Immature natural killer cell (primary cell): Measurements from ENCODE around the gene TMLHE. TPM values are rescaled to one million over a fixed set of nuclear protein-coding genes. Genes with fewer than 3 reads are reported as not detected.
"Not testable (repeated sequence)": the region's sequence is repeated elsewhere in the genome, so short reads cannot be mapped to it uniquely, and the experiment has no call there.

Source experiments
- DNase-seq, 3 donors: peaks; one replicate each; pipeline ENCODE4 v3.0.0; 2022; ENCODE audit warnings: mixed read lengths in 1 of 3
- H3K27ac Mint-ChIP-seq, 6 donors: one replicate each; pipeline ENCODE4 v1.8.0; 2020; ENCODE audit warnings: mixed read lengths in 6 of 6, mild to moderate bottlenecking in 5 of 6, inconsistent platforms in 4 of 6, moderate library complexity in 3 of 6
- H3K27me3 Mint-ChIP-seq, 3 donors: one replicate each; pipeline ENCODE4 v1.8.0; 2020 to 2021; ENCODE audit warnings: low read depth in 3 of 3, mild to moderate bottlenecking in 3 of 3, mixed read lengths in 3 of 3, moderate library complexity in 3 of 3, inconsistent platforms in 1 of 3
- H3K36me3 Mint-ChIP-seq, 3 donors: one replicate each; pipeline ENCODE4 v1.8.0; 2020; ENCODE audit warnings: mixed read lengths in 3 of 3, inconsistent platforms in 2 of 3, mild to moderate bottlenecking in 2 of 3
- H3K4me1 Mint-ChIP-seq, 2 donors: one replicate each; pipeline ENCODE4 v1.8.0; 2020; ENCODE audit warnings: inconsistent platforms in 2 of 2, mild to moderate bottlenecking in 2 of 2, mixed read lengths in 2 of 2, moderate library complexity in 1 of 2
- H3K4me3 Mint-ChIP-seq, 5 donors: one replicate each; pipeline ENCODE4 v1.8.0; 2020; ENCODE audit warnings: mild to moderate bottlenecking in 5 of 5, mixed read lengths in 5 of 5, inconsistent platforms in 3 of 5, moderate library complexity in 3 of 5
- H3K9me3 Mint-ChIP-seq, 6 donors: one replicate each; pipeline ENCODE4 v1.8.0; 2020; ENCODE audit warnings: mild to moderate bottlenecking in 6 of 6, mixed read lengths in 6 of 6, inconsistent platforms in 4 of 6, moderate library complexity in 3 of 6
- polyA plus RNA-seq, 3 donors: library from polyadenylated mRNA; unstranded; fragments of 300-500 nt; fragmentation: Illumina TruSeq; gene quantifications; one replicate each; pipeline ENCODE4 v1.2.3, GENCODE V29; 2021

TMLHE gene
- polyA plus RNA-seq: 10 to 100 TPM; 15.1 to 22.0 (median 17.2) TPM

DNA sequence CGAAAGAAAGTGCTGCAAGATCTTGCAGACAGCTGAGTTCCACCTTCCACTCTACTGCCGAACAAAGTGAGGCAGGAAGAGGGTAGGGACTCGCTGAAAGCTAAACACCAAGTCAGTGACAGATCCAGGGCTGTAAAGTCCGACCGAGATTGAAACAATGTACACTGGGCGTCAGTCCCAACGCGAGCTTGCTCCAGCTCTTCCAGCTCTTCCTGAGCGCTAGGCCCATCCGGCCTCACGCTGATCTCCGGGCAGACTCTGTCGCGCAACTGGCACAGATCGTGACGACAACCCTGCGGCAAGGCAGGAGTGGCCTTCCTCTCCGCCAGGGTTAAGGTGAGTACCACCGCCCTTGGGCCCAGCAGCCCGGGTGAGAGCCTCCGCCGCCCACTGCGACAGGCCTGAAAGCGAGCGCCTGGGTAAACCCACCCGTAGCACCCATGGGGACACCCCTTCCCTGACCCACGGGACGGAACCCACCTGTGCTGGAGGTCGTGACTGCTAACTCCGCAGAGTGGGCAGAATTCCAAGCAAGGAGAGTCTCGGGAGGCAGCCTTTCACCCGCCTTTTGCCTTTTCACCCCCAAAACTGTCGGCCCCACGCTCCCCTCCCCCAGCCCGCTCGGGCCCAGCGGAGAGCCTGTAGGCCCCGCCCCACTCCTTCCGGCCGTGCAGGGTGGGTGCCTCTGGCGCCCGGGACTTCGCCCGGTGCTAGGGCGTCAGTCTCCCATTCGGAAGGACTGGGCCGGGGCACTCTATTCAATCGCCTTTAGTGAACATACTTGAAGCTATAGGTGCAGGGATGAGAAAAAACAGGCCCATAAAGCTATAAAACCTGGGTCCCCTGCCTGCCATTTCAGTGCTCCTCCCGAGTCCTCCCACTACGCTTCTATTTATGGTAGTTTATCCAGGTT is at the start of gene TMLHE, which contains the start of gene SPRY3:
TMLHE (minus strand) TSS at position 641 of the 913 bp plus-strand sequence. CDS start 67,676 bp downstream, outside the sequence.
SPRY3 (plus strand) TSS at position 275 of the 913 bp plus-strand sequence.
- peak; percentile 51 to 62 (median 57) for DNase-seq
- Mint-ChIP-seq H3K27me3 (peaks cover 0 to 5% (median 2%) of the 10 kb centered on the region in 3 donors), H3K4me3 (peak within 1 kb of the TSS; percentile 93 to 96 (median 93)), H3K9me3 (peaks cover 0 to under 1% (median 0%) of the 10 kb centered on the region in 6 donors), H3K4me1 (peaks cover 20 to 32% of the 10 kb centered on the region in 2 donors), H3K27ac (peak within 1 kb of the TSS; percentile 91 to 96 (median 94)), H3K36me3 (no peaks in the 10 kb centered on the region)

DNA sequence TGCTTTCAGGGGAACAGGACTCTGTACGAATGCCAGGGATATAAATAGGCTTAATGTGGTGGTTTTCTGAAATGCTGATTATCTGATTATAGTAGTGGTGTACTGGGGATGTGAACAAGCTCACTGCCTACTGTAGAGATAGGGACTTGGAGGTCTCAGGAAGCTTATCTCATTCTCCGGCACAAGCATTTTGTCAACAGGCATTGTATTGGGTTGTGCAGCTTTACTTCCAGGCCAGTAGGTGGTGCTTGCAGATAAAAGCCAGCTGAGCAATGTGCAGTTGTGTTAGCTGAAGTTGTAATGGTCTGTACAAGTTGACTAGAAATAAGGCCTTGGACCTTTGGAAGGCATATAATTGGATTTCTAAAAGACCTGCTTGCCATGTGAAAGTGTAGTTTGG is 49.5 kb upstream of the TMLHE start:
- no peak overlapping the region for H3K27ac Mint-ChIP-seq
- H3K9me3 Mint-ChIP-seq: peaks cover 7 to 38% (median 18%) of the 10 kb centered on the region in 6 donors
- DNase-seq: no peak
- peaks cover 0 to 3% (median 1%) of the 10 kb centered on the region in 3 donors for H3K27me3 Mint-ChIP-seq
- H3K36me3 Mint-ChIP-seq: peaks cover 0 to 11% (median 0%) of the 10 kb centered on the region in 3 donors
- H3K4me3 Mint-ChIP-seq: no peak overlapping the region
- H3K4me1 Mint-ChIP-seq: no peaks in the 10 kb centered on the region

GRCh38 chrX:155645180-155645579 is 32.4 kb upstream of the TMLHE start:
- no peak for DNase-seq
- peaks cover 5 to 18% (median 6%) of the 10 kb centered on the region in 3 donors for H3K27me3 Mint-ChIP-seq
- H3K9me3 Mint-ChIP-seq: peaks cover 0 to 4% (median 0%) of the 10 kb centered on the region in 6 donors
- H3K36me3 Mint-ChIP-seq: no peaks in the 10 kb centered on the region
- H3K4me1 Mint-ChIP-seq: peaks cover 5 to 7% of the 10 kb centered on the region in 2 donors
- no peak overlapping the region for H3K27ac Mint-ChIP-seq
- no peak overlapping the region for H3K4me3 Mint-ChIP-seq

DNA sequence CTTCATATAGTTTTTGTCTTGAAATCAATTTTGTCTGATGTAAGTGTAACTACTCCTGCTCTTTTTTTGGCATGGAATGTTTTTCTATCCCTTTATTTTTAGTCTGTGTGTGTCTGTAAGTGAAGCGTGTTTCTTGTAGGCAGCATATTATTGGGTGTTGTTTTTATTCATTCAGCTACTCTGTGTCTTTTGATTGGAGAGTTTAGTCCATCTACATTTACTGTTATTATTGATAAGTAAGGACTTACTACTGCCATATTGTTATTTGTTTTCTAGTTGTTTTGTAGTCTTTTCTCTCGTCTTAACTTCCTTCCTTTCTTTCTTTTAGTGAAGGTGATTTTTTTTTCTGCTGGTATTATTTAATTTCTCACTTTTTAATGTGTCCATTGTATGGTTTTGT is 30.5 kb upstream of the TMLHE start:
- H3K27ac Mint-ChIP-seq: no peak overlapping the region
- H3K27me3 Mint-ChIP-seq: peaks cover 5 to 12% (median 6%) of the 10 kb centered on the region in 3 donors
- peaks cover 5 to 7% of the 10 kb centered on the region in 2 donors for H3K4me1 Mint-ChIP-seq
- peaks cover 0 to 4% (median 0%) of the 10 kb centered on the region in 6 donors for H3K9me3 Mint-ChIP-seq
- DNase-seq: no peak
- H3K36me3 Mint-ChIP-seq: no peaks in the 10 kb centered on the region
- H3K4me3 Mint-ChIP-seq: no peak overlapping the region

DNA sequence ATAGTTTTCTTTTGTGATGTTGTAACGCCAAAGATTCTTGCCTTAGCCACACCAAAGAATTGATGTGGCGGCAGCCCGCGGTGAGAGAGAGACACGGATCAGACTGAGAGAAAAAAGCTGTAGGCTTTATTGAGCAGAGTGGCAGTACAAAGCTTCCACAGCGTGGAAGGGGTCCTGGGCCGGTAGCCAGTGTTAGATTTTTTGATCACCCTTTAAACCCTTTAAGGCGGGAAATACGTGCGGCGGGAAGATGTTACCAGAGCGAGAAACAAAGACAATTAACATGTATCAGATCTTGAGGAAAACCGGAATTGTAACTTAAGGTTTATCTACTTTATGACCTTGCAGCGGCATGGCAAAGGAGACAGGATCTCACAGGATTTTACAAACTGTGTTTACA is 28.6 kb upstream of the TMLHE start:
- not testable (repeated sequence) for H3K9me3 Mint-ChIP-seq, H3K36me3 Mint-ChIP-seq, H3K27ac Mint-ChIP-seq, H3K4me1 Mint-ChIP-seq, DNase-seq
- H3K4me3 Mint-ChIP-seq: peak overlapping the region; percentile 68 to 76 (median 72)
- peaks cover 4 to 12% (median 5%) of the 10 kb centered on the region in 3 donors for H3K27me3 Mint-ChIP-seq

DNA sequence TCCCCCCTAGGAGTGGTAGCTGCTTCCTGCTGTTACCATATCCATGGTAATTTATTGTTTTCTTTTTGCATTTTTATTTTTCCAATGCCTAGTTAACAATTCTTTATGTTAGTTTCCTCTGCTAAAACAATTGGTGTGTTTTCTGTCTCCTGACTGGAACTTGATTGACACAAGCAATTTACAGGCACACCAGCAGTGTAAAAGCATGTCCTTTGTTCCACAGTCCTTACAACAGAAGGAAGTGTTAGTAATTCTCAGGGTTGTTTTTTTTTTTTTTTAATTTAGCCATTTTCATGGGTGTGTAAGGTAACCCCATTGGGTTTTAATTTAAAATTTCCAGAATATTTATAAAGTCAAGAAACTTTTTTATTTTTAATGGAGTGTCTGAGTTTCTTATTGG is 25.0 kb upstream of the TMLHE start:
- no peak for DNase-seq
- Mint-ChIP-seq H3K4me3 (no peak overlapping the region), H3K27ac (no peak overlapping the region), H3K4me1 (peaks cover 7 to 10% of the 10 kb centered on the region in 2 donors), H3K9me3 (peaks cover 0 to 4% (median 0%) of the 10 kb centered on the region in 6 donors), H3K27me3 (peaks cover 3 to 11% (median 4%) of the 10 kb centered on the region in 3 donors), H3K36me3 (no peaks in the 10 kb centered on the region)

- not testable (repeated sequence) for DNase-seq, H3K36me3 Mint-ChIP-seq, H3K4me3 Mint-ChIP-seq, H3K27me3 Mint-ChIP-seq, H3K27ac Mint-ChIP-seq
- H3K9me3 Mint-ChIP-seq: peaks cover 2 to 16% (median 6%) of the 10 kb centered on the region in 6 donors
- H3K4me1 Mint-ChIP-seq: peaks cover 9 to 11% of the 10 kb centered on the region in 2 donors
These were observed 22.3 kb upstream of the TMLHE start for GRCh38 chrX:155635019-155635418.

GRCh38 chrX:155632431-155633100 is 19.8 kb upstream of the TMLHE start:
- peaks cover 9 to 11% of the 10 kb centered on the region in 2 donors for H3K4me1 Mint-ChIP-seq
- peak overlapping the region; percentile 56 to 88 (median 84) for H3K27ac Mint-ChIP-seq
- DNase-seq: peak; percentile 22 to 36 (median 29)
- peaks cover 3 to 27% (median 11%) of the 10 kb centered on the region in 6 donors for H3K9me3 Mint-ChIP-seq
- peaks cover 0 to 7% (median 5%) of the 10 kb centered on the region in 3 donors for H3K36me3 Mint-ChIP-seq
- H3K27me3 Mint-ChIP-seq: peaks cover 0 to 5% (median 0%) of the 10 kb centered on the region in 3 donors
- peak overlapping the region; percentile 60 to 79 (median 64) for H3K4me3 Mint-ChIP-seq

DNA sequence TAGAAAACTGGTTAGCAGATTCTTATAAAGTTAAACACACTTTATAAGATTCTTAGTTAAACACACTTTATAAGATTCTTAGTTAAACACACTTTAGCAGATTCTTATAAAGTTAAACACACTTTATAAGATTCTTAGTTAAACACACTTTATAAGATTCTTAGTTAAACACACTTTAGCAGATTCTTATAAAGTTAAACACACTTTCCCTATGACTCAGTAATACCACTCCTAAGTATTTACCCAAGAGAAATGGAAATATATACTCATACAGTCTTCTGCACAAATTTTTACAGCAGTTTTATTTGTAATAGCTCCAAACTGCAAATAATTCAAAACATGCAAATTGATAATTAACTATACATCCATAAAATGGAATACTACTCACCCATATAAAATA is 7.4 kb upstream of the TMLHE start:
- H3K27ac Mint-ChIP-seq, DNase-seq, H3K4me1 Mint-ChIP-seq, H3K27me3 Mint-ChIP-seq, H3K9me3 Mint-ChIP-seq, H3K4me3 Mint-ChIP-seq, H3K36me3 Mint-ChIP-seq: not testable (repeated sequence)

DNA sequence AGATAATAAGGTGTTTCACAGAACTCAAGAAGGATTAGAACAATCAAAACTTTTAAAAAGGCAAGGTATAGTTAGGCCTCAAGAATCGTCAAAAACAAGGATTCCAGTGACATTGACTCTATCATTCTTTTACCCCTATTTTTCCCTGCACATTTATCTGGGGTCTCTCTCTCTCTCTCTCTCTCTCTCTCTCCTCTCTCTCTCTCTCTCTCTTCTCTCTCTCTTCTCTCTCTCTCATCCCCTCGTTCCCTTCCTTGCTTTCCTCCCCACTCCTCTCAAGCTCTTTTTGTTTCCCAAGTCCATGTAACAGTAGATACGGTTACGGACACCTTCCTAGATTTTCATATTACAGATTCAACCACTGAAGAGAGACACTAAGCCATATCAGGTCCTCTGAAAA is 3.2 kb upstream of the TMLHE start:
- Mint-ChIP-seq H3K27ac (no peak overlapping the region), H3K4me1 (peaks cover 12 to 13% of the 10 kb centered on the region in 2 donors), H3K4me3 (no peak overlapping the region), H3K36me3 (peaks cover 0 to 4% (median 0%) of the 10 kb centered on the region in 3 donors), H3K9me3 (peaks cover 0 to 3% (median 0%) of the 10 kb centered on the region in 6 donors), H3K27me3 (peaks cover 0 to 5% (median 2%) of the 10 kb centered on the region in 3 donors)
- no peak for DNase-seq

GRCh38 chrX:155613927-155614559 is 1.3 kb upstream of the TMLHE start:
- Mint-ChIP-seq H3K36me3 (no peaks in the 10 kb centered on the region), H3K4me1 (peaks cover 18 to 29% of the 10 kb centered on the region in 2 donors), H3K27ac (peak overlapping the region in 2 of 6 donors; percentile 15 to 96), H3K4me3 (peak overlapping the region in 3 of 5 donors; percentile 15 to 64 (median 53)), H3K9me3 (peaks cover 0 to 3% (median 0%) of the 10 kb centered on the region in 6 donors), H3K27me3 (peaks cover 0 to 5% (median 2%) of the 10 kb centered on the region in 3 donors)
- no peak for DNase-seq

DNA sequence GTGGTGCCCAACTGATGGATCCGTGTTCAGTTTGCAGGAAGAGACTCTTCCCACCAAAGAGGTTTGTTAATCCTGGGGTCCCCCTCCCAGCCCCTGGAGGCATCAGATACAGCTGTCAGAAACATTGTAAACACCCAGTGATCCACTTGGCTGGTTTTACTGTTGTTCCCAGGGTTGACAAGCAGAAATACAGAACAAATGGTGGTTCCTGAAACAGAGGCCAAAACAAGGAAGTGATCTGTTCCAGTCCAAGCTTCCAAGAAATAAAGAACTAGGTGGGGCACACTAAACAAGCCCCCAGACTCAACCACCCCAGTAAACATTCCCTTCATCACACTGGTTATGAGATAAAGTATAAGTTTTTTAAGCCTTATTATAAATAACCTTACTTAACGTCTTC is 1.4 kb downstream of the TMLHE start:
- H3K27me3 Mint-ChIP-seq: peaks cover 0 to 3% (median 2%) of the 10 kb centered on the region in 3 donors
- peaks cover 0 to 4% (median 0%) of the 10 kb centered on the region in 6 donors for H3K9me3 Mint-ChIP-seq
- no peak for DNase-seq
- peaks cover 0 to 2% (median 0%) of the 10 kb centered on the region in 3 donors for H3K36me3 Mint-ChIP-seq
- peak overlapping the region; percentile 24 to 96 (median 93) for H3K4me3 Mint-ChIP-seq
- H3K4me1 Mint-ChIP-seq: peaks cover 22 to 37% of the 10 kb centered on the region in 2 donors
- H3K27ac Mint-ChIP-seq: peak overlapping the region; percentile 91 to 96 (median 94)

DNA sequence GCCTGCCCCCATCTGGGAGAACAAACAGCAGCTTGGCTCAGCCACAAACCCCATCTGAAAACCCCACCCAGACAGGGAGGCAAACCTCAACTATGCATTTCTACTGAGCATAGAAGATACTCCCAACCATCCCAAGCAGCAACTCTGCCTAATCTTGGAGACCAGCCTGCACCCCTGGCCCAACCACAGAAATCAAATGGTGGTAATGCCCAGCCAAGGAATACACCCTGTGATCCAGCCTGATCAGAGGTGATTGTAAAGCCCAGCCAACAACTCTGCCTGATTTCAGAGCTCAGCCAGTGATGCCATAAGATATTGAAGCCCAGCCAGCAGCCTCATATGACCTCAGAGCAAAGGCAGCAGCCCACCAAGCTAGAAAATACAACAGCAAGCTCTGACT is 19.8 kb downstream of the TMLHE start:
- Mint-ChIP-seq H3K36me3 (peaks cover 7 to 10% (median 10%) of the 10 kb centered on the region in 3 donors), H3K4me1 (peaks cover 13 to 21% of the 10 kb centered on the region in 2 donors), H3K27me3 (no peaks in the 10 kb centered on the region), H3K27ac (peak overlapping the region in 5 of 6 donors; percentile 9 to 61 (median 28)), H3K9me3 (peaks cover 6 to 24% (median 11%) of the 10 kb centered on the region in 6 donors), H3K4me3 (peak overlapping the region in 2 of 5 donors; percentile 7 to 38)
- DNase-seq: no peak
